Activated T-helper 1 cell treated with anti-CD3 and anti-CD28 coated beads, Interleukin-2, amount 50 U/mL, for 16 hours (primary cell): ENCODE data around the gene BTBD9.

Experiments used
- DNase-seq, 2 donors: peaks; one replicate each; pipeline ENCODE4 v3.0.0-alpha.2; 2020; ENCODE audit warnings: low read depth in 1 of 2, low spot score in 1 of 2

Gene BTBD9

DNA sequence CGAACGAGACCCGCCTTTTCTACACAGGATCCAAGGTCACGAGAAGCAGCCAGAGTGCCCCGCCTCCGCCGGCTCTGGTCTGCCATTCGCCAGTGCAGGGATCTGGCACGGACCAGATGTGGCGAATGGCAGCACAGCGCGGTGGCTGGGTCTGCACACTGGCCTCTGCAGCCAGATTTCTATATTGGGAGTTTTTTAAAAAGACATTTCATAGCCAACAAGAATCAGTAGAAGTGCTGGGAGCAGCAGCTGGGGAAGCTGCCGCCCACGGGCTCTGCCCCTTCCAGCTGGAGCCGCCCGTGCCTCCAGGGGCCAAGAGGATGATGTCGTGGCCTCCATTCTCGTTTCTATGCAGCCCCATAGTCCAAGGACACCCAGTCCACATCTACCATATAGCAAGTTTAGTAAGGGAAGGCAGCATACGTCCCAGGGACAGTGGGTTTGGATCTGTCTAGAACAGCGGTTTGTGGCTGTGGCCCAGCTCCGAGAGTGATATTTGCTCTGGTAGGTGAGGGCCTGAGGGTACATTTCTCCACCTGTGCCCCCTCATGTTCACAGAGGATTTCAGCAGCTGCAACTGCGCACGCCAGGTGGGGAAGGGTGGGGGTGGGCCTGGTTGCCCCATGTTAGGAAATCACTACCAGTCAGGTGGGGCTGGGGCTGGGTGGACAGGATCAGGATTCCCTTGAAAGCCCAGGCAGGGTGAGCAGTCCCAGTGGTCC is 486.5 kb downstream of the BTBD9 start:
- no peak for DNase-seq

DNA sequence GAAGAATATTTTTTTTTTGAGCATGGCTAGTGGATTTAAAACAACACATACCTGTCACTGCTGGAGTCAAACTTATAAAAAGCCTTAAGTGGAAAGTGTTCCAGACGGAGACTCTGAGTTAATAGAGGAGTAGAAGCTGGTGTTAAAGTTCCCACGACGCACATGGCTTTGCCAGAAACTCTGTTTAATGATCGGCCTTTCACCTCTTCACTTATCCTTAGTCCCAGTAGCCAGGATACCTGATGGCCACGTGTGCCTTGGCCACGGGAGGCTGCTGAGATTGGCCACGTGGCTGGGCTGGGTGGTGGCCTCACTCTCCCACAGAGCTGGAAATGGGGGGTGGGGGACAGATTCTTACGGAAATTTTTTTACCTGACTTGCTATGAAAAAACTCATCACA is 487.1 kb downstream of the BTBD9 start:
- no peak for DNase-seq

DNA sequence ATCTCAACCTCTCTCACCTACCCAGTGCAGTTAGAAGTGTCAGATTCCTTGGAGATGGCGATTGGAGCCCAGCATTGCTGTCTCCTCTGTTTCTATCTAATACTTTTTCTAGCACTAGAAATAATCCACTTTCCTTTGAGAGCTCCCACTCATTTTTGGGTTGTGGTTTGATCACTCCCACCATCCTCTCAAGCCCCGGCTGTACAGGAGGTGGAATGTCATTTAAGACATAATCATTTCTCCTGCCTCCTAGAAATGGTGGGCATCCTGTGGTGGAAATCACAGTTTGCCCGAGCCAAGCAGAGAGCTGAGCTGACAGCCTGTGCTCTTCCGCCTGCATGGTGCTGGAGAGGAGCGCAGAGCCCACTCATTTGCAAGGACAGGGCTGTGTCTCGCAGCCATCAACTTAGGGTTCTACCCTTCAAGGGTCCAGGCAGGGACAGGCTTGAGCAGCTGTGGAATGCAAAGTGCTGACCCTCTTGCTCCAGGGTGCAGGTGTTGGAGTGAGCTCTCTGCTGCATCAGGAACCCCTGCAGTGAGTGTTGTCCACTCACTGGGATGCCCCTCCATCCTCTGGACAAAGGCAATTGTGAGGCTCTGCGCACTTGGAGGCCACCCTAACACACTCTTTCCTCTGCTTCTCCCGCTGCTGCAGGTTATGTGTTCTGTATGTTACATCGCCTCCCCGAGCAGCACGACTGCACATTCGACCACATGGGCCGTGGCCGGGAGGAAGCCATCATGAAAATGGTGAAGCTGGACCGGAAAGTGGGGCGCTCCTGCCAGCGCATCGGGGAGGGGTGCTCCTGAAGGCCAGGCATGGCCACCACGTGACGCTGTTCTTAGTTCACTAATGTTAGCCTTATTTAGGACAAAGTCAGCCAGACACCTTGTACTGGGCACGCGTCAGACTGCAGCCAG is 487.9 kb downstream of the BTBD9 start:
- DNase-seq: no peak

DNA sequence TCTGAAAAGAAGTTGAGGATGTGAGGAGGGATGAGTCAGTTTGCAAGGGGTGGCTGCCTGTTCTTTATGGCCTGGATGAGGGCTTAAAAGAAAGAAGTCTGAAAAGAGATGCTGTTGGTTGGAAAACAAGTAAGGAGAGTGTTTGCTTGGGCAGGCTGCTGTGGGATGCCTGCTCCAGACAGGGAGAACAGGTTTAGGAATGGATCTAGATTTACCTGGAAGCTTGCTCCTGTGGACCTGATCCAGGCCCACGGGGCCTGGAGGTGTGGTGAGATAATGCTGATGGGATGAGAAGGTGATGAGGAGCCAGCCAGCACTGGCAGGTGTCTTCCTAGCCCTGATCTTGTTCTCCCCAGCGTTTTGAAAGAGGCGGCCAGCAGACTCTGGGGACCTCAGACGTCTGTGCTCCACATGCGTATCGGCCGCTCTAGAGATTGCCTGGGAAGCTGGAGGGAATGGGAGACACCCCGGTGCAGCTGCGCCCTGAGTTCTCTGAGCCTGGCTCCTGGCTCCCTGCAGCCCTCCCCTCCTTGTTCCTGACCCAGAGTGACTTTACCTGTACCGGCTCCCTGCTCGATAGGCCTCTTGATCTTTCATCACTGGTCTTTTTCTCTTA is 488.9 kb downstream of the BTBD9 start:
- no peak for DNase-seq

DNA sequence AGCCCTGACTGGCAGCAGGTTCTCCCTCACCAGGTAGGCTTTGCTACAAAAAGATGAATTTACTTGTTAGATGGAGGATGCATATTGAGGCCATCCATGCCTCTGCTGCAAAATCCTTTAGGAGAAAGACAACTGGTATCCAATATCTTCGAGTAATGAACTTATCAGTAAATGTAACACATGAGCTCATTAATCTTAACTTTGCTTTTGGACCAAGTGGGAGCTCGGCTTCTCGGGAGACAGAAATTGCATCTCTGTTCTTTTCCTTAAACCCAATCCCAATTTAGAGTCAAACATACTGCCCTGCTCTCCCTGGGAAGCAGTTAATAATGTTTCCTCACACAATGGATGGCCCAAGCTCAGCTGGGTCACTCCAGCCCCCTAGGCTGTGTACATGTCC is 489.7 kb downstream of the BTBD9 start:
- no peak for DNase-seq

DNA sequence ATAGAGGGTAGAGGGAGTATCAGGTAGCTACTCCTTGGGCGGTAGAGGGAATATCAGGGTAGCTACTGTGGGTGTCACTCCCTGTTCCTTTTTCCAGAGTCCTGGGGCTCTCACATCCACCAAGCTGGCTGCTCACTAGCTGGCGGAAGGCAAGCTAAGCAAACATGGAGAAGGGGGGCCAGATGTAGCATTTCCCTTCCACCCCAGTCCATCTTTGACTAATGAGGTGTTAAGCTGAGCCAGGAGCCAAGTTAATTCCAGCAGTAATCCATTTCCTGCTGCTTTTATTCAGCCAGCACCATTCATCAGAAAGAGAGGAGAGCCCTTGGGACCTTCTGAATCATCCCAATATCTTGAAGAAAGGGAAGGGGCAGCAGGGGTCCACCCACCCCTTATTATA is 490.2 kb downstream of the BTBD9 start:
- DNase-seq: no peak

DNA sequence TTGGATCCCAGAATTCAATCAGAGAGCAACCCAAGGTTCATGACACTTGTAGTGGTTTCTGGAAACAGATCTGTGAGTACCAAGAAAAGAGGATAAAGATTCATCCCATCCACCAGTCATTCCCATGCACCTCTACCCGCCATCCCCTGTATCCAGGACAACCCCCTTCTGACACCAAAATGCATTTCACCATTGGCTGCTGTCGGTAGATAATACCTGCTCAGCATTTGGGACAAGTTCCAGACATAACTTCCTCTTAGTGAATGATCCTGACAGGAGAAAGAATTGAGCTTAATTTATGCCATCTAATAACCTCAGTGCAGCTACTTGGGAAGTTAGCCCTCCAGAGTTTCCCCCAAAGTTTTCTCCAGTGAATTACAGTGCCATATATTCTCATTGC is 491.1 kb downstream of the BTBD9 start:
- DNase-seq: no peak

DNA sequence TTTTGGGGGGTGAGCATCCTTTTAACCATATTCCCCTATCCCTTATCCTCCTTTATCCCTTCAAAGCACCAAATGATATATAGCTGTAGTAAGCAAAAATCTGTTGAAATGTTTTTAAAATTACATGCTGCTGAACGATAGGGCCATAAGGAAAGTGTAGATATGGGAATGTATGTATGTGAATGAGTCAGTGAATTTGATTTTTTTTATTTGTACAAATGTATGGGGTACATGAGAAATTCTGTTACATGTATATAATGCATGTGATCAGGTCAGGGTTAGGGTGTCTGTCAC is 493.0 kb downstream of the BTBD9 start:
- no peak for DNase-seq

DNA sequence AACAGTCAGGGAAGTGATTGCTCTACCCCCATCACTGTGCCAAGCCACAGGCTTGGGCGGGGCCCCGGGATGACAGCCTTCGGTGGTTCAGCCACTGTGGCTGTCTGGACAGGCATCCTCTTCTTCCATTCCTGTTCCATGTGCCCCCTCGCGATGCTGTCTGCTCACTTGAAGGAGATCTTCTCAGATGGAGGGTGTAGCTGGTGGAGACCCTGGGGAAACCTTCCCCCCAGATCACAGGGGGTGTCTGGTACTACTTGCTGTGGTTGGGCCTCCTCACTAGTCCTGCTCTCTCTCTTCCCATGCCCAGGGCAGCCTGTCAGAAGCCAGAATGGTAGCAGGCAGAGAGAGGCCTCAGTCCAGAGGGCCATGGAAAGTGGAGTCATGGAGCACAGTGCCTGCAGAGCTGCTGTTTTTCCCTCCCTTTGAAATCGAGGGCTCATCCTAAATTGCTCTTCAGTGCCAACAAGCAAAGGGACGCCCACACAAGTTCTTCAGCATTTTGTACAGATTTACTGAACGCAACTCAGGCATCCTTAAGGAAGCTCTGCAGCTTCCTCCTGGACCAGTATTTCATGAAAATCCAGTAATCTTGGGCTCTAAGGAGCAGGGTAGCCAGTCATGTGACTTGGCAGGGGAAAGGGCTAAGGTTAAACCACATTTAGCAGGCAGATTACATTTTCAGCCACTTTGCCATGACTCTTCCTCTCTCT is 493.6 kb downstream of the BTBD9 start:
- no peak for DNase-seq

DNA sequence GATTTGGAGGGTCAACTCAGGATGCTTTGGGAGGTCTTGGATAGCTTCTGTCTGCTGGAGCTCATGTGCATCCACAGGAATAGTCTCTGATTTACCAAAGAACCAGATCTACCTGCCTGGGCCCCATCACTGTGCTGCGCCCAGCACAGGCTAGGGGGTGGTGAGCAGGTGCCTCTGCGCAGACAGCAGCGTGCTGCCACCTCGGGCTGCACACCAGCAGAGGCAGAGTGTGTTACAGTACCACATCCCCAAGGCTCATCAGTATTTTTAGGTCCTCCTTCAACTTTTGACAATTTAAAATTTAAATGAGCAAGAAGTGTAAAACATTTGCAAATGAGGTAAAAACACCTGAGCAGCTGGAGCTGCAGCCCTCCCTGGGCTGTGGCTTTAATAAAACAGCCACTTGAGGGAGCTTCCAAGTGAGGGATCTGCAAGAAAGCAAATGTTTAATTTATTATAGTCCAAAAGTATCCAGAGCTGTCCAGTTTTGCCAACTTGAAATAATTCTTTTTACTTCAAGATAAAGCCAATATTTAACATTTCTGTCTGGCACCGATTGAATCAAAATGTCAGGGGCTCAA is 495.3 kb downstream of the BTBD9 start:
- DNase-seq: no peak

DNA sequence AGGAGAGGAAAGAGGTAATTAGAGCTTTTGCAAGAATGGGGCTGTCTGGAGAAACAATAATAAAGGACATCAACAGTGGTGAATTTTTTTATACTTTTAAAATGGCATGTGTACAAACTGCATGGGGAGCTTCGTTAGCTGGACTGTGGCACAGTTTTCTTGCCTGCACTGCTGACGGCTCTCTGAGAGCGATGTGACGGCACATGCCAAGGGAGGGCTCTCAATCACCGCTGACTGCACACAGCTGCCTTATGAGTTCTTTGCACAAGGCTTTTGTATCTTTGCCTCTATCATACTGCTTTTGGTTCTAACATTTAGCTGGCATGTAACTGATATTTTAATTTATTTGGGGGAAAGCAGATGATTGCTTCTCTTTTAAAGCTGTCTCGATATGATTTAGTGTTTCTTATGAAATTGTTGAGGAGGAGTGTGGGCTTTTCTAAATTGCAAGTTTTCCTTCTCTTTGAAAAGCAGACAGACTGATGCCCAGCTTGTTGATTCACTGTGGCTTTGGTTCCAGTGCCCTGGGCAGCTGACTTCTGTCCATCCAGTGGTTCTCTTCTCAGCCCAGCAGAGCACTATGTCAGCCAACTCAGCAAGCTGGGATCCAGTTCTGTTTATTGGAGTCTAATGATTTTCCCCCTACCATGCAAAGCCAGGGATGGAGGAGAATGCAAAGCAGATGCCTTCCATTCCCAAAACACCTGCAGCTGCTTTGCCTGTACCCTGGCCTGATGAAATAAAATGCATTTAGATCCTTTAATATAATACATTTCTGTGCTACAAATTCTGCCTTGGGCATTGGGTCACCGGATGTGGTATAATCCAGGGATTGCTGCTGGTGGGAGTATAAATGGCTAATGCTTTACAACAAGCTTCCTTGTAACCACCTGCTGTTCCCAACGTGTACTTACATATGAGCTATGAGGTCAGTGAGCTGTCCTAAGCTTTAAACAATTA is 496.3 kb downstream of the BTBD9 start:
- DNase-seq: no peak

DNA sequence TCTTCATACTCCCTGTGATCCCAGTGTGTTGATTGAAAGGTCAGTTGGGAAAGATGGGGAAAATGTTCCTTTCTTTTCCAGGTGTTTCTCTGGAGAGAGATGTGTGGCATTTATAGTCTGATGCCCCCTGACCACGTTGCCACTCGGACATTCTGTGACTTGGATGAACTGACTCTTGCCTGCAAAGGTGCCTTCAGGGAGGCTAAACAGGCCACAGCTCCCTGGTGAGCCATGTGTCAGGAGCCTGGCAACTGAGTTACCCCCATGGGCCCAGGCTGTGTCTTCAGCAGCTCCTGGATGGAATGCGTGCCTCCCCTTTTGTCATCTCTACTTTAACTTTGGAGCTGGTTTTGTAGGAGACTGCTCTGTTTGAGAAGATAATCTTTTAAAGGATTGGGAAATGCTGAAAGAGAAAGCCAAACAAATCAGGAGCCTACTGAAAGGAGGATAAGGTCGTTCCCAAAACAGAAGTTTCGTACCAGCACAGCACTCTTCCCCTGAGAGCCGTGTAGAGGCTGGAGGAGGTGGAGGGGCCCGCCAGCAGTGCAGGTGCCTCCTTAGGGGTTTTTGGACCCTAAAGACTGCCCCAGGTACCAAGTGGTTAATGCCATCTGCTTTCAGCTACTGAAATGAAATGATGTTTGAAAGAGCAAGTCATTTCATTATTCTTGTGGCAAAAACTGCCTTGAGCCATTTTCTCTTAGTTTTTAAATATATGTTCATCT is 497.4 kb downstream of the BTBD9 start:
- no peak for DNase-seq

DNA sequence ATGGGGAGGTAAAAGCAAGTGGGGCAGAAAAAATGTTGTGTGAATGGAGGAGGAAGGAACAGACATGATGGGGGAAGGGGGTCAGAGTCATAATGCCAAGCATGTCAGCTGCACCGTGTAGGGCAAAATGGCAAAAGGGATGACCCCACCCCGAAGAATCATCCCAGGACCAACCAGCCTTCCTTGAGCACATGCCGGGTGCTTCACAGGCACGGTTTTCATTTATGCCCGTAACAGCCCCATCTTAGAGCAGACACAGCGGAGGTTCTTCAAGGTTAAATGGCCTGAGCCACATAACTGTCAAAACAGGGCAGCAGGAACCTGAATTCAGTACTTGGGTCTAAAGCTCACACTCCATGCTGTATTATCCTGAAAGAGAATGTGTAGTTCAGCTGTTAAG is 498.0 kb downstream of the BTBD9 start:
- no peak for DNase-seq

DNA sequence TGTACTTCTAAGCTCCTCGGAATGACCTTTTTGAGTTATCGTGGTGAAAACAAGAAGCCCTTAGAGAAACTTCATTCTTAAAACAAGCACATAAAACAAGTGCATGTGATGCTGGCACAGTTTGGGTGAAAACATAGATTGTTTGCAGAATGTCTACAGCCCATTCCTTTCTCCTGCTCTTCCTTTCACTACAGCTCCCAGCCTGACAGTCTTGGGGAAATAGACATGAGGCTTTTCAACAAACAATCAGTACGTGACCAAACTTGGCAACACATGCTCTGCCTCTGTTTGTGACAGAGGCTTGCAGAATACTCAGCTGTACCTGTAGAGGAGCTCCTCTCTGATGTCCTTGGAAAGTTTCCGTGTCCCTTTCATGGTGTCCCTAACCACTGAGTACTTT is 498.6 kb downstream of the BTBD9 start:
- no peak for DNase-seq

DNA sequence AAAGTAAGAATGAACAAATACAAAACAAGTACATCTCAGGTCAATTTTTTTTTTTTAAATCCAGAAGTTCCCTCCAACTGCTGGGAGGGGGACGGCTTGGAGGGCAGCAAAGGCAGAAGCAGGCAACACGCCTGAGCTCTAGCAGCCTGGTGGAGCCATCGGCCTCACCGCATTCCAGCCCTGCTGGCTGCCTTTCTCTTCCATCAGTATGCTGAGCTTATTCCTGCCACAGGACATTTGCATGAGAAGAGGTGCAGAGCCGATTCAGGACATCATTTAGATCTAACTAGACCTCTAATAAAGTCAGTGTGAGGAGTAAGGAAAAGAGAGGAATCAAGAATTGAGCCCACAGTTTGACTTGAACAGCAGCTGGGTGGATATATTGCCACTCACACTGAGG is 501.4 kb downstream of the BTBD9 start:
- DNase-seq: no peak

DNA sequence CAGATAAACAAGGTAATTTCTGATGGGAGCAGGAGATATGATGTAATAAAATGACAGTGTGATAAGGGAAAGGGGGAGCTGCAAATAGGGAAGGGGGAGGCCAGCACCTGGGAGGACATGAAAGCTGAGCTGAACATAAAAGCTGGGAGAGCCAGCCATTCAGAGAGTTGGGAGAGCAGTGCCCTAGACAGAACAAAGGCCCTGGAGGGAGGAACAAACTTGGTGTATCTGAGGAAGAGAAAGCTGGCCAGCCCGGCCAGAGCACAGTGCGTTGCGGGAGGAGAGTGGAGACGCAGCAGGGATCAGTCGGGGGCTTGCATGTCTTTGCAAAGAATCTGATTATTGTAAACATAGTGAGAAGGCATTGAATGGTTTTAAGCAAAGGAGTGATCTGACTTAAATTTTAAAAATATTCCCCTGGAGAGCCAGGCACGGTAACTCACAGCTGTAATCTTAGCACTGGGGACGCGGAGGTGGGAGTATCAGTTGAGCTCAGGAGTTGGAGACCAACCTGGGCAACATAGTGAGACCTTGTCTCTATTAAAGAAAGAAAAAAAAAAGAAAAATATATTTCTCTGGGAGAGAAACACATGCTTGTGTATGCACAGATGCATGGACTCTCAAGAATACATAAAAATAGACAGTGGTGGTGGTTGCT is 502.0 kb downstream of the BTBD9 start:
- no peak for DNase-seq

DNA sequence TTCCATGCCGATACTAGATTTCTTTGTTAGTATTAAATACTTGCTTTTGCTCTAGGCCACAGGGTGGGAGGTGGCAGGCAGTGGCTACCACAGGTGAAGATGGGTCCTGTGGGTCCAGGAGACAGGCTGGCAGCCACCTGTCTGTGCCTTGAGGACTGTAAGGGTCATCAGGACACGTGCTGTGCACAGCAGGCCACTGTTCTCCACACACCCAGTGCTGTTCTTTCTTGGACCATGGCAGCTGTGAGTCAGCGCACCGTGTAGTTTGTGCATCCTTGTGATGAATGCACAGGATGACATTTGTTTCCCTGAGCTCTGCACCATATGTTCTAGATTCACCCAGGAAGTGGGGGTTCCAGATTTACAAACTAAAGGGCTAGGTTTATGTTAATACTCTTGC is 503.2 kb downstream of the BTBD9 start:
- no peak for DNase-seq

DNA sequence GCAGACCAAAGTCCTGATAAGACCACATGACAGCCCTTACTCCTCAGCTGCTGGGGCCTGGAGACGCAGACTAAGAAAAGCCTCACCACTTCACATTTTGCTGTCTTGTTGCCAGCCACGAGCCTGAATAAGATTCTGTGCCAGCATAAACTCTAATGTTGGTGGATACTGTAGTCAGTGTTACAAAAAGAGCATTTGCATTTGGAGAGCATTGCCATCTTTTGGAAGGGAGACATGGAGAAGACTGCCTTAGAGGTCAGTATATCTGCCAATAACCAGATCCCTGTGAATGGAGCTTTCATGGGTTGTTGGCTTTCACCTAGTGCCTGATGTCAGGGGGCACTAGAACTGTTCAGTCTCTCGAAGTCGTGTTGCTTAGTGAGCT is 505.0 kb downstream of the BTBD9 start:
- DNase-seq: no peak
